Gastrocnemius medialis (tissue), 4 donors: ENCODE measurements around the gene NFATC3. TPM values are rescaled to one million over a fixed set of nuclear protein-coding genes. Genes with fewer than 3 reads are reported as not detected.

Source experiments
- ATAC-seq, 2 donors: fragments of 150-250 bp; one replicate each; pipeline ENCODE4 v1.9.1; 2016
- DNase-seq, 2 donors: peaks; one replicate each; pipeline ENCODE4 v3.0.0-alpha.2; 2019
- H3K27ac ChIP-seq, 4 donors: fragments of 200-600 bp; sonication (generic); 1 replicate in 1 of 4; 2 replicates in 3 of 4; pipeline ENCODE4 v1.5.1; 2016 to 2018; ENCODE audit warnings: mild to moderate bottlenecking in 2 of 4, moderate library complexity in 1 of 4
- H3K27me3 ChIP-seq, 3 donors: fragments of 200-600 bp; sonication (generic) in 2 of 3; 1 replicate in 1 of 3; 2 replicates in 2 of 3; pipeline versions ENCODE4 v1.5.1 to v1.6.0; 2016 to 2019; ENCODE audit warnings: mild to moderate bottlenecking in 1 of 3, moderate library complexity in 1 of 3
- H3K36me3 ChIP-seq, 2 donors: fragments of 200-600 bp; sonication (generic) in 1 of 2; one replicate each; pipeline ENCODE4 v1.5.1; 2017 to 2018
- H3K4me1 ChIP-seq, 2 donors: fragments of 200-600 bp; sonication (generic) in 1 of 2; one replicate each; pipeline ENCODE4 v1.5.1; 2016 to 2017; ENCODE audit warnings: mild to moderate bottlenecking in 2 of 2
- H3K4me3 ChIP-seq, 4 donors: fragments of 200-600 bp; sonication (generic) in 3 of 4; 1 replicate in 1 of 4; 2 replicates in 3 of 4; pipeline ENCODE4 v1.5.1; 2016 to 2019; ENCODE audit warnings: mild to moderate bottlenecking in 2 of 4
- H3K9me3 ChIP-seq, 3 donors: fragments of 200-600 bp; sonication (generic) in 2 of 3; 1 replicate in 1 of 3; 2 replicates in 2 of 3; pipeline ENCODE4 v1.5.1; 2016 to 2019
- CTCF ChIP-seq, 5 experiments: fragments of 450-650 bp in 3 of 5; fragments of 200-600 bp in 2 of 5; sonication (generic) in 2 of 5; IDR thresholded peaks in 4 of 5; conservative IDR thresholded peaks in 1 of 5; 1 replicate in 4 of 5; 2 replicates in 1 of 5; pipeline ENCODE4 v1.5.1; 2016 to 2019; ENCODE audit warnings: antibody characterized with exemption in 5 of 5, mild to moderate bottlenecking in 3 of 5, moderate library complexity in 3 of 5
- POLR2A ChIP-seq, 2 donors: fragments of 450-650 bp; IDR thresholded peaks; one replicate each; pipeline ENCODE4 v1.6.1; 2017; ENCODE audit warnings: antibody characterized with exemption in 2 of 2, mild to moderate bottlenecking in 2 of 2, moderate library complexity in 2 of 2
- in situ Hi-C, 4 donors: fragments of 200-750 bp; cut with MboI; loops; one replicate each; pipeline versions ENCODE4 v1.15.0 to v1.8.0; 2017; ENCODE audit warnings: low sequenced_read_pairs in 4 of 4
- intact Hi-C: fragments of 100-400 bp; cut with DNase I; formaldehyde crosslinking; loops from one replicate; pipeline ENCODE4 v1.15.1; 2023; ENCODE audit warnings: low total_unique reads
- total RNA-seq, 4 donors: library from RNA; depleted of rRNA; stranded (reverse); fragments of >200 nt; gene quantifications; one replicate each; pipeline versions ENCODE4 v1.1.0 to v1.2.3, GENCODE V29; 2016

NFATC3 gene
- total RNA-seq, 4 donors from 2014 or later: 47.9 to 72.7 (median 70.7) TPM

GRCh38 chr16:68231384-68232136, 146.4 kb downstream of the NFATC3 start:
- peak overlapping the region in 1 of 4 donors; percentile 10 for H3K27ac ChIP-seq
- TF ChIP-seq CTCF (IDR thresholded peaks at IDR 0.05 in 4 of 5, conservative IDR thresholded peaks at IDR 0.05 in 1 of 5): no peak
- TF ChIP-seq POLR2A (IDR thresholded peaks at IDR 0.05): no peak
- H3K36me3 ChIP-seq: no peaks in the 10 kb centered on the region
- H3K4me1 ChIP-seq: peaks cover 29 to 30% of the 10 kb centered on the region in 2 donors
- DNase-seq (peak in 1 of 2 donors; percentile 18), ATAC-seq (no peak)
- in situ Hi-C loops (loop anchor here in 1 of 4 donors (25.0 kb wide), 1 partner anchor 419 kb away; the partner anchor contains the start of genes RANBP10 and TSNAXIP1), intact Hi-C loops (no loop called here)
- no peak overlapping the region for H3K4me3 ChIP-seq
- no peaks in the 10 kb centered on the region for H3K27me3 ChIP-seq
- H3K9me3 ChIP-seq: no peaks in the 10 kb centered on the region

DNA sequence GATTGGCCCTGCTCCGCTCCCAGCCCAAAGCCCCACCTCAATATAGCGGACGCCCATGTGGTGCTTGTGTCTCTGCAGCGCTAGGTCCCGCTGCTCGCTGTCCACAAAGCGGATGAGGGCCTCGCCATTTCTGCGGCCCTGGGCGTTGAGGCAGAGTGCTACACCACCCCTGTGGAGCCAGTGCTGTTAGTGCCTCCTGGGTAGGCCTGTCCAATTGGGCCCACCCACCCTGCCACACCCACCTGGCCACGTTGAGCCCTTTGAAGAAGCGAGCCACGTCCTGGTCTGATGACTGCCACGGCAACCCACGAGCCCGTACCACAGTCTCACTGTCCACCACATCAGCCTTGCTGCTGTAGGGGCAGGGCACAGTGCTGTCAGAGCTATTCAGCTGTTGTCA, 147.2 kb downstream of the NFATC3 start:
- in situ Hi-C loops (loop anchor here in 1 of 4 donors (25.0 kb wide), 1 partner anchor 420 kb away; the partner anchor contains the start of genes RANBP10 and TSNAXIP1), intact Hi-C loops (no loop called here)
- TF ChIP-seq CTCF (IDR thresholded peaks at IDR 0.05 in 4 of 5, conservative IDR thresholded peaks at IDR 0.05 in 1 of 5): no peak
- no peak for TF ChIP-seq POLR2A (IDR thresholded peaks at IDR 0.05)
- Histone ChIP-seq H3K36me3 (no peaks in the 10 kb centered on the region), H3K9me3 (no peaks in the 10 kb centered on the region), H3K4me3 (no peak overlapping the region), H3K27me3 (no peaks in the 10 kb centered on the region), H3K27ac (peak overlapping the region in 3 of 4 donors; percentile 10 to 52 (median 13)), H3K4me1 (peaks cover 25 to 31% of the 10 kb centered on the region in 2 donors)
- no peak for ATAC-seq
- peak in 1 of 2 donors; percentile 20 for DNase-seq

DNA sequence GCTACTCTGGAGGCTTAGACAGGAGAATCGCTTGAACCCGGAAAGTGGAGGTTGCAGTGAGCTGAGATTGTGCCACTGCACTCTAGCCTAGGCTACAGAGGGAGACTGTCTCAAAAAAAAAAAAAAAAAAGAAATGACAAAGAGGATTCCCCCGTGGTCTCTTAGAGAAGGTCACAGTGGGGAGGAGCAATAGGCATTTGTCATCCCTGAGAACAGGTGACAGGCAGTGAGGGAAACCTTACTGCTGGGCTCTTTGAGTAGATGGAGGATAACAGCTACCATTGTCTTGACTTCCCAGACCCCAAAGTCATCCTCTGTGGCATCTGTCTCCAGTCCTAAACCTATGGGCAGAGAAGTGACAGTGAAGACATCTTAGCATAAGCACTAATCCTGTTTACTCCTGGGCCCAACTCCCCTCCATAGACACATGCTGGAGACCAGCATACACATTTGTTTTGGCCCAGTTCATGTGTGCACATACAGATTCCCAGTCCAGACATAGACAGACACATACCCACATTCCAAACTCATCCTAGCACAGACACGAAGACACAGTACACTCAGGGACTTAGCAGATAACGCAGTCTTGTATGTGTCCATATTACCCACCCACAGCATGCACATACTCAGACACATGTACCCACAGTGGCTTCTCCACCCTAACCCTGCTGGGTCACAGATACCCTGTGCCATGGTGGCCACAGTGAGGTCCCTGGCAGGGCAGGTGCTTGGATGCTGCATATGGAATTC, 148.1 kb downstream of the NFATC3 start:
- H3K27me3 ChIP-seq: no peaks in the 10 kb centered on the region
- H3K4me1 ChIP-seq: peaks cover 21 to 28% of the 10 kb centered on the region in 2 donors
- peak overlapping the region in 3 of 4 donors; percentile 13 to 62 (median 52) for H3K27ac ChIP-seq
- intact Hi-C loops (no loop called here), in situ Hi-C loops (loop anchor here in 1 of 4 donors (25.0 kb wide), 1 partner anchor 421 kb away; the partner anchor contains the start of genes RANBP10 and TSNAXIP1)
- H3K9me3 ChIP-seq: no peaks in the 10 kb centered on the region
- TF ChIP-seq CTCF (IDR thresholded peaks at IDR 0.05 in 4 of 5, conservative IDR thresholded peaks at IDR 0.05 in 1 of 5) (no peak), POLR2A (IDR thresholded peaks at IDR 0.05) (no peak)
- no peak for ATAC-seq
- peak in 1 of 2 donors; percentile 14 for DNase-seq
- H3K4me3 ChIP-seq: no peak overlapping the region
- H3K36me3 ChIP-seq: no peaks in the 10 kb centered on the region

- no peak for TF ChIP-seq CTCF (IDR thresholded peaks at IDR 0.05 in 4 of 5, conservative IDR thresholded peaks at IDR 0.05 in 1 of 5)
- H3K9me3 ChIP-seq: no peaks in the 10 kb centered on the region
- H3K4me1 ChIP-seq: peaks cover 17 to 25% of the 10 kb centered on the region in 2 donors
- no peaks in the 10 kb centered on the region for H3K27me3 ChIP-seq
- H3K4me3 ChIP-seq: no peak overlapping the region
- DNase-seq (peak in 1 of 2 donors; percentile 14), ATAC-seq (no peak)
- intact Hi-C loops: no loop called here
- H3K27ac ChIP-seq: peak overlapping the region in 3 of 4 donors; percentile 24 to 62 (median 52)
- in situ Hi-C loops: loop anchor here in 1 of 4 donors (25.0 kb wide), 1 partner anchor 422 kb away; the partner anchor contains the start of genes RANBP10 and TSNAXIP1
- H3K36me3 ChIP-seq: no peaks in the 10 kb centered on the region
These were observed 148.6 kb downstream of the NFATC3 start for GRCh38 chr16:68233835-68234187.
